Measurements from ENCODE around the gene GPR22. TPM values are rescaled to one million over a fixed set of nuclear protein-coding genes. Genes with fewer than 3 reads are reported as not detected.

The GPR22 gene
- total RNA-seq, 4 donors from 2014 or later: 0.14 TPM; not detected in 3

GRCh38 chr7:107432261-107432660 is 37.6 kb upstream of the GPR22 start:
- DNase-seq: no peak
- Histone ChIP-seq H3K27ac (no peak overlapping the region), H3K9me3 (no peaks in the 10 kb centered on the region), H3K4me3 (no peak overlapping the region), H3K36me3 (no peaks in the 10 kb centered on the region), H3K27me3 (no peaks in the 10 kb centered on the region), H3K4me1 (no peaks in the 10 kb centered on the region)
- TF ChIP-seq EP300 (IDR thresholded peaks at IDR 0.05; ENCODE audit: low read depth) (no peak), POLR2AphosphoS5 (IDR thresholded peaks at IDR 0.05) (no peak), CTCF (IDR thresholded peaks at IDR 0.05) (no peak), POLR2A (IDR thresholded peaks at IDR 0.05) (no peak)
- intact Hi-C loops (cut with DNase I; ENCODE audit: low total_unique reads): no loop called here
- WGBS, 2 donors (ENCODE audit: low coverage in 1 of 2): 77 to 80% methylated on average over 1 of the region's 1 CpG
- in situ Hi-C loops (cut with MboI; ENCODE audit: low pct_ligation_motif_present in 1 of 4, low pct_unique_long_range_greater_than_20kb in 1 of 4, low sequenced_read_pairs in 3 of 4): no loop called here

- Histone ChIP-seq H3K27ac (no peak overlapping the region), H3K9me3 (no peaks in the 10 kb centered on the region), H3K4me3 (no peak overlapping the region), H3K27me3 (no peaks in the 10 kb centered on the region), H3K36me3 (no peaks in the 10 kb centered on the region), H3K4me1 (no peaks in the 10 kb centered on the region)
- in situ Hi-C loops (cut with MboI; ENCODE audit: low pct_ligation_motif_present in 1 of 4, low pct_unique_long_range_greater_than_20kb in 1 of 4, low sequenced_read_pairs in 3 of 4): no loop called here
- intact Hi-C loops (cut with DNase I; ENCODE audit: low total_unique reads): no loop called here
- DNase-seq: no peak
- TF ChIP-seq POLR2AphosphoS5 (IDR thresholded peaks at IDR 0.05) (no peak), CTCF (IDR thresholded peaks at IDR 0.05) (no peak), POLR2A (IDR thresholded peaks at IDR 0.05) (no peak), EP300 (IDR thresholded peaks at IDR 0.05; ENCODE audit: low read depth) (no peak)
- WGBS, 2 donors (ENCODE audit: low coverage in 1 of 2): 80 to 94% methylated on average over 1 of the region's 1 CpG
Observed at GRCh38 chr7:107435749-107436148, 34.1 kb upstream of the GPR22 start.

GRCh38 chr7:107439025-107439424 is 30.8 kb upstream of the GPR22 start:
- Histone ChIP-seq H3K27ac (no peak overlapping the region), H3K4me1 (no peaks in the 10 kb centered on the region), H3K27me3 (no peaks in the 10 kb centered on the region), H3K9me3 (no peaks in the 10 kb centered on the region), H3K36me3 (no peaks in the 10 kb centered on the region), H3K4me3 (no peak overlapping the region)
- intact Hi-C loops (cut with DNase I; ENCODE audit: low total_unique reads) (no loop called here), in situ Hi-C loops (cut with MboI; ENCODE audit: low pct_ligation_motif_present in 1 of 4, low pct_unique_long_range_greater_than_20kb in 1 of 4, low sequenced_read_pairs in 3 of 4) (no loop called here)
- no peak for DNase-seq
- TF ChIP-seq POLR2A (IDR thresholded peaks at IDR 0.05) (no peak), EP300 (IDR thresholded peaks at IDR 0.05; ENCODE audit: low read depth) (no peak), CTCF (IDR thresholded peaks at IDR 0.05) (no peak), POLR2AphosphoS5 (IDR thresholded peaks at IDR 0.05) (no peak)
- 90 to 99% methylated on average over 5 of the region's 5 CpGs for WGBS, 2 donors (ENCODE audit: low coverage in 1 of 2)

- H3K4me1 ChIP-seq: no peaks in the 10 kb centered on the region
- no peak overlapping the region for H3K27ac ChIP-seq
- TF ChIP-seq POLR2AphosphoS5 (IDR thresholded peaks at IDR 0.05) (no peak), POLR2A (IDR thresholded peaks at IDR 0.05) (no peak), EP300 (IDR thresholded peaks at IDR 0.05; ENCODE audit: low read depth) (no peak), CTCF (IDR thresholded peaks at IDR 0.05) (no peak)
- H3K27me3 ChIP-seq: no peaks in the 10 kb centered on the region
- DNase-seq: no peak
- intact Hi-C loops (cut with DNase I; ENCODE audit: low total_unique reads): no loop called here
- no peaks in the 10 kb centered on the region for H3K9me3 ChIP-seq
- in situ Hi-C loops (cut with MboI; ENCODE audit: low pct_ligation_motif_present in 1 of 4, low pct_unique_long_range_greater_than_20kb in 1 of 4, low sequenced_read_pairs in 3 of 4): no loop called here
- no peak overlapping the region for H3K4me3 ChIP-seq
- H3K36me3 ChIP-seq: no peaks in the 10 kb centered on the region
Observed at GRCh38 chr7:107441581-107442422, 28.1 kb upstream of the GPR22 start.

Measured in transverse colon (tissue), 4 donors.